Stimulated activated CD8-positive, alpha-beta memory T cell treated with anti-CD3 and anti-CD28 coated beads, Interleukin-12 subunit alpha, Interleukin-12 subunit beta, amount 100 ng/mL, for 1 hour (primary cell): ENCODE results near the gene OLIG1.

Experiments
- DNase-seq: peaks from one replicate; pipeline ENCODE4 v3.0.0-alpha.2; 2020; ENCODE audit warnings: low read depth

Gene OLIG1

DNA sequence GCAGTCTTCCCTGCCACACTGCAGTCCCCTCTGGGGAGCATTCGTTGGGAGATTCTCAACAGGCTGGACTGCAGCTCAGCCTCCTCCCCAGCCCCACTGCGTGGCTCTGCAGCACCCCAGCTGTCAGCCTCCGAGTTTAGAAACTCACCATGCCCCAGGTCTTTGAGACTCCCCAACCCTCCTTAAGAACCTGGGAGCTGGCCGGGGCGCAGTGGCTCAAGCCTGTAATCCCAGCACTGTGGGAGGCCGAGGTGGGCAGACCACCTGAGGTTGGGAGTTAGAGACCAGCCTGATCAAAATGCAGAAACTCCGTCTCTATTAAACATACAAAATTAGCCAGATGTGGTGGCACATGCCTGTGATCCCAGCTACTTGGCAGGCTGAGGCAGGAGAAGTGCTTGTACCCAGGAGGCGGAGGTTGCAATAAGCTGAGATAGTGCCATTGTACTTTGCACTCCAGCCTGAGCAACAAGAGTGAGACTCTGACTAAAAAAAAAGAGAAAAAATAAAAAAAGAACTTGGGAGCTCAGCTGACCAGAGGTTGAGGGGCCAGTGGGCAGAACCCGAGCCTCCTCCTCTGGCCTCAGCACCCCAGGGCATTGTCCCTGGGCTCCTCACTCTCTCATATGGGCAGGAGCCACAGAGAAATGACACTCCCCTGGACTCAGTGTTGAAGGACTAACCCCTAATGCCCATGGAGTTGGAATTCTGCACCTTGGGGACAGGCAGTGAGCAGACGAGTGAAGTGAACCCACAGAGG is 38.6 kb upstream of the OLIG1 start:
- no peak for DNase-seq

DNA sequence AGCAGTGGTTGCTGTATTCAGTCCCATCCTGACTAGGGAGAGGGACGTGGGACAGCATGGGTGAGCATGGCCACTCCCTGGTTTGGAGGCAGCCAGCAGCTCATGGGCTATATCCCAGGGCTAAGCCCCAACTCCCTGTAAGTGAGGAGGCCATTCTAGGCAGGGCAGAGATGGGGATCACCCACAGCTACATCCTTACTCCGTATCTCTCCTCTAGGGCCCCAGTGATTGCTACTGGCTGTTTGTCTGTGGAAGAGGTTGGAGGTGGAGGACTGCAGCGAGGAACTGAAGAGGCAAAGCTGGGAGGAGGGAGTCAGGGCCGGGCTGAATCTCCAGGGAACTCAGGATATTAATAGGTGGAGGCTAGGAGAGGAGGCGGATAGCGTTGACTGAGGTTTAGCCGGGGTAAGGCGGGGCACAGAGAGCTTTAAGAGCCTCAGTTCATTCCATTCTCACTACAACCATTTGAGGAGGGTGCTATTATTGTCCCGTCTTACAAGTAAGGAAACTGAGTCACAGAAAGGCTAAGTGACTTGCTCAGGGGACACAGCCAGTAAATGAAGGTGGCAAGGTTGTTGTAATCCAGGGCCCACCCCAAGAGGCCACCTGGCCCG is 37.4 kb upstream of the OLIG1 start:
- no peak for DNase-seq

DNA sequence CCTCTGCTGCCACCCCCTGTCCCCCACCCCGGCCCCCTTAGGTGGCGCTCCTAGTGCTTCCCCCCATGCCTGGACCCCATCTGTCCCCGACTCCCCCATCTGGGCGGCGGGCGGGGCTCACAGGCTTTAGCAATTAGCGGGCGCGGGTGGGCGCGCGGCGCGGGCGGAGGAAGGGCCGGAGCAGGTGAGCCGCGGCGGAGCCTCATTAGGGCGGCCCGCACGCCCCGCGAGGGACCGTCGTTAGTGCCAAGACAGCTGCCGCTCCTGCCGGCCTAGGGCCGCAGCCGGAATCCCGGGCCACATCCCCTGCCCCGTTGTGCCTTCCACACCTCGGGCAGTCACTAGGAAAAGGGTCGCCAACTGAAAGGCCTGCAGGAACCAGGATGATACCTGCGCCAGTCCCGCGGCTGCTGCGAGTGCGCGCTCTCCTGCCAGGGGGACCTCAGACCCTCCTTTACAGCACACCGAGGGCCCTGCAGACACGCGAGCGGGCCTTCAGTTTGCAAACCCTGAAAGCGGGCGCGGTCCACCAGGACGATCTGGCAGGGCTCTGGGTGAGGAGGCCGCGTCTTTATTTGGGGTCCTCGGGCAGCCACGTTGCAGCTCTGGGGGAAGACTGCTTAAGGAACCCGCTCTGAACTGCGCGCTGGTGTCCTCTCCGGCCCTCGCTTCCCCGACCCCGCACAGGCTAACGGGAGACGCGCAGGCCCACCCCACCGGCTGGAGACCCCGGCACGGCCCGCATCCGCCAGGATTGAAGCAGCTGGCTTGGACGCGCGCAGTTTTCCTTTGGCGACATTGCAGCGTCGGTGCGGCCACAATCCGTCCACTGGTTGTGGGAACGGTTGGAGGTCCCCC is 36.6 kb upstream of the OLIG1 start:
- no peak for DNase-seq

DNA sequence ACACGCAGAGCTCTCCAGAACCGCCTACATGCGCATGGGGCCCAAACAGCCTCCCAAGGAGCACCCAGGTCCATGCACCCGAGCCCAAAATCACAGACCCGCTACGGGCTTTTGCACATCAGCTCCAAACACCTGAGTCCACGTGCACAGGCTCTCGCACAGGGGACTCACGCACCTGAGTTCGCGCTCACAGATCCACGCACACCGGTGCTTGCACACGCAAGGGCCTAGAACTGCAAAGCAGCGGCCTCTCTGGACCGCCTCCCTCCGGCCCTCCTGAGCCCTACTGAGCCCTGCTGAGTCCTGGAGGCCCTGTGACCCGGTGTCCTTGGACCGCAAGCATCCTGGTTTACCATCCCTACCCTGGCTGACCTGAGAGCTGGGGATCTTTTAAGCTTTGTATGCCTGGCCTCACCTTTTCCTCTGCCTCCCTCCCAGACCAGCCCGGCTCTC is 36.0 kb upstream of the OLIG1 start:
- DNase-seq = no peak

DNA sequence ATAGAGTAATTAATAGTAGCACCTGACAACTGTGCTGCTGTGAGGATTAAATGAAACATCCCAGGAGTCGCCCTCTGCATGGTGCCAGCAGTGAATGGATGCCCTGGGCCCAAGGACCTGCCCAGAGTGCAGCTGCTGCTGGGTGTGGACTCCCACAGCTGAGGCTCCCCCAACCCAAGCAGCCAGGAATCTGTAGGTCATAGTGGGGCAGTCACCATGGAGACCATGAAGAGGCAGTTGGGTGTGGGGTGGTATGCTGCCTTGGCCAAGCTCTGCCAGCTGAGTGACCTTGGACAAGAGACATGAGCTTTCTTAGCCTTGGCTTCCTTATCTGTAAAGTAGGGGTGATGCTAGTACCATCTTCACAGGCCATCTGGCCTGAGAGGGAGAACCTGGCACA is 34.8 kb upstream of the OLIG1 start:
- no peak for DNase-seq

DNA sequence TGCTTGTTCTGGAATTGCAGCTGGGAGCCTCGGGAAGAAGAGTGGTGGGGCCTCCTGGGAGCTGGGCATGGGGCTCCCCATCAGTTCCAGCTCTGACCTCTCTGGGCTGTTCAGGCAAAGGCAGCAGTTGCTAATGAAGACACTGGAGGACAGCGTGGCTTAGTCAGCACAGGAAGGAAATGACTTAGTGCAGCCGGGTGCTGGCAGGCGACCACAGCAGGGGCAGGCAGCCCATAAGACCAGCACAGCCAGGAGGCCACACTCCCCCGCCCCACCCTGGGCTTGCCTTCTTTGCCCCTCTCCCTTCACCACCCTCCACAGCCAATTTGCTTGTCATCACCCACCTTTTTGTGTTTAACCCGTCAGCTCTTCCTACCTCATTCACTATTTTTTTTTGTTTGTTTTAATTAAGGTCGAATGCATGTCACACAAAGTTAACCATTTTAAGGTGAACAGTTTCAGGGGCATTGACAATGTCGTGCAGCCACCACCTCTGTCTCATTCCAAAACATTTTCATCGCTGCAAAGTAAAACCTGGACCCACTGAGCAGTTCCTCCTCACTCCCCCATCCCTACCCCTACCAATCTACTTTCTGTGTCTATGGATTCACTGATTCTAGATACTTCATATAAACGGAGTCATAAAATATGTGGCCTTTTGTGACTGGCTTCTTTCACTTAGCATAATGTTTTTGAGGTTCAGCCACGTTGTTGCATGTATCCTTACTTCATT is 33.3 kb upstream of the OLIG1 start:
- peak; percentile 6 for DNase-seq

DNA sequence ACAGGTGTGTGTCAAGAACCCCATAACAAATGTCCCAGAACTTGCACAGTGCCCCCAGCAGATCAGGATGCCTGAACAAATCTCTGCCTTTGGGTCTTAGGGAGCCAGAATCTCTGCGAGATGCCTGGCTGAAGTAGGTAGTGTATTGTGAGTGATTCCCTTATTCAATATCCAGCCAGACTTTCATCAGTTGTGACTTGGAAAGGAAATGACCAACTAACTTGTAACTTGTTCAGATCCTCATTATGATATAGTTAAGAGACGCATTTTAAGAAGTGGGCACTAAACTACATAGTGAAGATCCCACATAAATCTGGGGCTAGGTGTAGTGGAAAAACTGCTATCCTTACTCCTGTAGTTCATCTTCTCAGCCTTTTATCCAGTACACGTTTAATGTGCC is 32.4 kb upstream of the OLIG1 start:
- DNase-seq = no peak

DNA sequence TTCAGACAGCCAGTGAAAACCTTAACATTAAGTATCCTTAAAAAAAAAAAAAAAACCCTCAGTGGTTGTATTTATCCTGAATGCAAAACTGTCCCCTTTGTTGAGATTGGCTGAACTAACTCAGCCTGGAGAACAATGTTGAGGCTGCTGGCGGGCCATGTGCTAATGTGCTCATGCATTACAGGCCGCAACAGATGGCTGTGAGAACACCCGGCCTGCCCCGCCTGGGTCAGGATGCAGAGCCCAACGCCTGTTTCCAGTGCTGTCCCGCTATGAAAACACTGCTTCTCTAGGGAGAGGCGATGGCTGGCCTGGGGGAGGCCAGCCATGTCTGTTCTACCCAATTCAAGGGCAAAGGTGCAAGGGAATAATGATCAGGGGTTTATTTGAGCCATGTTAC is 30.4 kb upstream of the OLIG1 start:
- no peak for DNase-seq

DNA sequence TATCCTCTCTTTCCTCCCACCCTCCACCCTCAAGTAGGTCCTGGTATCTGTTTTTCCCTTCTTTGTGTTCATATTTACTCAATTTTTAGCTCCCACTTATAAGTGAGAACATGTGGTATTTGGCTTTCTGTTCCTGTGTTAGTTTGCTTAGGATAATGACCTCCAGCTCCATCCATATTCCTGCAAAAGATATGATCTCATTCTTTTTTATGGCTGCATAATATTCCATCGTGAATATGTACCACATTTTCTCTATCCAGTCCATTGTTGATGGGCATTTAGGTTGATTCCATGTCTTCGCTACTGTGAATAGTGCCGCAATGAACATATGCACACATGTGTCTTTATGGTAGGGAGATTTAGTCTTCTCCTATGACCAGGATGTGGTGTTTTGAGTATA is 29.7 kb upstream of the OLIG1 start:
- DNase-seq = no peak

DNA sequence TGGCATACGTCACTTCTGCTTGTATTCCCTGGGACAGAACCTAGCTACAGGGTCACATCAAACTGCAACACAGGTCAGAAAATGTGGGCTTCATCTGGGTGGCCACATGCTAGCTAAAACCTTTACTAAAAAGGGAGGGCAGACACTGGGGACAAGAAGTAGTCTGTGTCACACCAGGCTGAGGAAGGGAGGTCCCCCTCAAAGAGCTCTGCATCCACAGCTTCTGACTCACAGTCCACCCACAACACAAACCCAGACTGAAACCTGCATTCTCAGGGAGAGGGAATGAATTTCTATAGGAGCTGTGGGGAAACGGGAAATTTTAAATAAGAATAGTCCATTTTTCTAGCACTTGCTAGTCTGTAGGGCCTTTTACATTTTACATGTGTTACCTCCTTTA is 28.0 kb upstream of the OLIG1 start:
- DNase-seq = no peak

DNA sequence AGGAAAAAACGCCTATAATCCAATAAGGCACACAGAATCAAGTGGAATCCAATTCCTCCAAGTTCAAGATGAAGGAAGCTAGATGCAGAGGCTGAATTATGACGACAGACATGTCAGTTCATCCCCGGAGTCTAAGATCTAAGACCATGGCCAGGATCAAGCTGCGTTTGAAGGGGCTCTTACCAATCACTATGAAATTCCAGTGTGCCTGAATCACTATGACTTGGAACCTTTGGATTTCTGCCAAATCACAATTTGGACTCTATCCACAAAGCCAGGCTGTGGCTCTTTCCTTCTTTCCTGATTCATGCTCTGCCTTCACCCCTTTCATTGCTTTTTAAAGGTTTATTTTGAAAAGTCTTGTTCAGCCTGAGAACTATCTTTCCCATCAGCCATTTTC is 27.1 kb upstream of the OLIG1 start:
- no peak for DNase-seq

DNA sequence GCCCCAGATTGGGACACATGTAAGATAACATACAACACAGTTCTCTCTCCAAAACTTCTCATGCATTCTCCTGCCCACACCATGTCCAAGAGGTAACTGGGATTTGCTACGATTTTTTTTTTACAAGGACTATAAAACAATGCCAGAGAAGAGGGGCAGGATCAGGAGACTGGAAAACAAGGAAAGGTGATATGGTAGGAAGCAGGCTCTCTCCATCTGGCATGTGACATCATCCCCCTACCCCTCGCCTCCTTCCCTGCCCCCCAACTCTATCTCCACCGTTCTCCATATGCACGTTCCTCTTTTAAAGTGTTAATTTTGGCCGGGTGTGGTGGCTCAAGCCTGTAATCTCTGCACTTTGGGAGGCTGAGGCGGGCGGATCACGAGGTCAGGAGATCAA is 23.5 kb upstream of the OLIG1 start:
- DNase-seq = no peak

DNA sequence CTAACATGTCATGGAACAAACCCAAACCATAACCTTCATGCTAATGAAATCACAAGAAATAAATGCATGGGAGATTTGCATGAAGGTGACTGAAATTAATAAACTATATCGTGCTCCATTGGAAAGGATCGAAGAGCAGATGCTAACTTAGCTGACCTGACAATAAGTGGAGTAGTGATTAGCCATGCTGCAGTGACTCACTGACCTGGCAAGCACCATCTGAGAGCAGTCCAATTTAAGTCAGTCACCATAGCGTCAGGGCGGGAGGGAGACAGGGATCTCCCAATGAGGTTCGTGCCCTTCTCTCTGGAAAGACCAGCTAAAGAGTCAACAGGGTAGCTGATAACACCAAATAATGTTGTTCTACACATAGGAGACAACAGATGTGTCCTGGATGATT is 22.7 kb upstream of the OLIG1 start:
- DNase-seq = no peak

DNA sequence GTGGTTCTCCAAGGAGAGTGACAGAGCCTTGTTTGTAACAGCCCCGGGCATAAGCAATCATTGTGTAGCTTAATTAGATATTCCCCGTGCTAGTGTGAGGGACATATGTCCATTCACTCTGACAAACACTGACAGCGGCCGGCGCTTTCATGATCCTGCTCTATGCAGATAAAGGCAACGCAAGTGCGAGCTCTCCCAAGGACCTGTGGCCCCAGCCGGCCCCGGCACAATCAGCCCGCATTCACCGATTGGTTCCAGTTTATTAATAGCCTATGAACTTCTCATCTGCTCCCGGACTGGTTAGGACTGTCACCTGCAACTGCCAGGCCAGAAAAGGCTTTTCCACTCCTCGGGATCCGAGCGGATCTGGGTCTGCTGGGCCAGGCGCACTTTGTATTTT is 18.0 kb upstream of the OLIG1 start:
- DNase-seq = no peak

DNA sequence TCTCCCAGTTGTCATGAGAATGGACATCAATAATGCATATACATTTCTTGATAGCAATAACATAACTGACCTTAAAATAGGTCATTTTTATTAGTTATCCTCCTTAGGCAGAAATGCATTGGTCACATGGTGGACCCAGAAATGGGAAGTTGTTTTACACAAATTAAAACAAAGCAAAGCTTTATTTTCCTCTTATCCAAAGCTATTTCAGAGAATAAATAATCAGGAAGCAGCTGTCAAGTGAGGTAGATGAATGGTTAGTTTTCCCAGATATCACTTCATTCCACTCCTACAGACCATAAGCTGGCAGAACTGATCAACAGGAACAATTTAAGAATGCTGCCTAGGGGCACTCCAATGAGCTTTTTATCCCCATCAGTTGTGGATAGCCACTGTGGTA is 16.0 kb upstream of the OLIG1 start:
- no peak for DNase-seq

DNA sequence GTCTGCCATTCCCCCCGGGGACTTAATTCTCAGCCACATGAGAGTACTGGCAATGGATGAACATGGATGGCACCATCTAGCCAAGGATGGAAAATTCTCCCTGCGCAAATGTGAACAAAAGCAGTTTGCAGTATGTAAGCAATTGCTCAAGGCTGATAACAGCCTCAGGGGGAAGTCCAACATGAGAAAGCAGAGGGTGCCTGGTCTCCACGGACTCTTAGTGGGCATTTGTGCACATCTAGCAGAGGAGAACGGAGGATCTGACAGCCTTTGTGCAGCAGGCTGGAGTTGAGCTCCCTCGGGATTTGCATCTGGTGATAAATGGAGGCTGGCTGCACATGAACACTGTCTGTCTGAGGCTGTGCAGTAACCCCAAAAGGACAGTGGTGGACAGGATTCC is 13.9 kb upstream of the OLIG1 start:
- no peak for DNase-seq

DNA sequence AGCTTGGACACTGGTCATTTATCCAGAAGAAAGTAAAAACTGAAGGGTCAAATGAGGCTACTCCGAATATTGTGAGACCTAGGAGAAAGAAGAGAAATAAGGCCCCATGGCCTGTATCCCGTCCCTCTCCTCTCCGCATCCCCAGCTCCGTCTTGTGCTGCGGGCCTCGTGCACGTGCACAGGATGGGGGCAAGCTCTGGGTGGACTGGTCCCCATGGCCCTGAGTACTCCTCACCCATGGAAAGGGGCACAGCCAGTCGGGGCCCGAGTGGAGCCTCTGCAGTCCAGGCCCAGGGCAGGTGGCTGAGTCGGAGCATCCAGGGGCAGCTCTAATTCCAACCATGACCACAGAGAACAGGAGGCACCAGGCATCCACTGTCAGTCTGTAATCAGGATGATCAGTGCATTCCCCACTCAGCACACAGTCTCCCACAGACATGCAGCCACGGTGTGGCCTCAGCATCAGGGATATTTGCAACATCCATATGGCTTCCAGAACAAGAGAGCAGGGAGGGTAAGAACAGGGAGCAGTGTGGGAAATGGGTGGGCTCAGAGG is 12.5 kb upstream of the OLIG1 start:
- DNase-seq = no peak

DNA sequence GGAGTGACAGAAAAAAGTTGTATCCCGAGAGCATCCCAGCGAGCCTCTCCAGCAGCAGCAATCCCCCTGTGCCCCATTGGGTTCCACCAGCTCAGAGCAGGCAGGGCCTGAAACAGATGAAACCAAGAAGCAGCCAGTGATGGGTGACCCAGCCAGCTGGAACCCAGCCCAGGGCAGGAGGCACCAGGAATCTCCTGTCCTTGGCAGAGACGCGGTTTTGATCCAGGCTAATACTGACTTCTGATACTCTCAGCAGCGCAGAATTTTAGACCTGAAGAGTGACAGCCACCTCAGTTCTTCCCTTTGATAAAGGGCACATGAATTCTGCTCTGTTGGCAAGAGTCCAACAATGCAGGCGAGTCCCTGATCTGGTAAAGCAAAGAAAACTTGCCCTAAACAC is 11.4 kb upstream of the OLIG1 start:
- no peak for DNase-seq

DNA sequence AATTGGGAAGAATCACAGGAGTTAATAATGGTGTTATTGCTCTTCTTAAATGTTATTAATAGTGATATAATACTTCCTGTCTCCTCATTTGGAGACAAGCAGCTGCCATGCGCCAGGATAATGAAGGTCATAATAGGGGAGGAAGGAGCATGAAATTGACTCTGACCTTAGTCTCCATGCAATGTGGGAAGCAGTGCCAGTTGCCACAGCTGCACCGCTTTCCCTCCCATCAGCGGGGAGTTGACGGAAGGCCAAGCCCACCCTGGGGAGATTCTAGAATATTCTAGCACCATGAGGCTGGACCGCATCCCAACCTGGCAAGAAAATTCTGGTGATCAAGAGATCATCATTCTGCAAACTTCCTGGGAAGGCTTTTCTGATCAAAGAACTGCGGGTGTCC is 11.0 kb upstream of the OLIG1 start:
- no peak for DNase-seq

DNA sequence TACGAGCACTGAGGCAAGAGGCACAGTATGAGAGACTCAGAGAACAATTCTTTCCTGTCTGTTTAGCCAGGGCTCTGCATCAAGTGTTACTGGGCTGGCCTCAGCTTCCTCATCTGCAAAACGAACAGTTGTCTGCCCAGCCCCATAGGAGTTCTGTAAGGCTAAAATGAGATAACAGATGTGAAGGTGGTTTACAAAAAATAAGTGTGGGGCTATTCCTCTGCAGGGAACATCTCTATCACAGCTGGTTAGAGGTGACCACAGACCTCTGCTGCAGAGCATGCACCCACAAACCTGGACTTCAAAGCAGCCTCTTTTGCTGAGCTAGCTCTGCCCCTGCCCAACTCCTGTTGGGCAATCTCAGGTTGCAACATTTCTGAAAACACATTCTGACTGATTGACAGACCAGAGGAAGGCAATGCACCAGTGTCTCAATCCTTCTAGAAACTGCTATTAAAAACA is 10.5 kb upstream of the OLIG1 start:
- DNase-seq = no peak

DNA sequence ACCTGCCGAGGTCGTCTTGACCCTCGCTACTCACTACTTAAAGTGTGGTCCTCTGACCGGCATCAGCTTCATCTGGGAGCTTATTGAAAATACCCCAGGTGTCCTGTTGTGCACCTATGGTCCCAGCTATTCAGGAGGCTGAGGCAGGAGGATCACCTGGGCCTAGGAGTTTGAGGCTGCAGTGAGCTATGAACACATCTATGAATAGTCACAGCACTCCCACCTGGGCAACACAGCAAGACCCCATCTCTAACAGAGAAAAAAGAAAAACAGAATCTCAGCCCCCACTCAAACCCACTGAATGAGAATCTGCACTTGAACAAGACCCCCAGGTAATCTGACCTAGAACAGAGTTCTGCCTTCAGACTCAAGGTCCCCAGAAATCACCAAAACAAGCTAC is 8.7 kb upstream of the OLIG1 start:
- DNase-seq = no peak

DNA sequence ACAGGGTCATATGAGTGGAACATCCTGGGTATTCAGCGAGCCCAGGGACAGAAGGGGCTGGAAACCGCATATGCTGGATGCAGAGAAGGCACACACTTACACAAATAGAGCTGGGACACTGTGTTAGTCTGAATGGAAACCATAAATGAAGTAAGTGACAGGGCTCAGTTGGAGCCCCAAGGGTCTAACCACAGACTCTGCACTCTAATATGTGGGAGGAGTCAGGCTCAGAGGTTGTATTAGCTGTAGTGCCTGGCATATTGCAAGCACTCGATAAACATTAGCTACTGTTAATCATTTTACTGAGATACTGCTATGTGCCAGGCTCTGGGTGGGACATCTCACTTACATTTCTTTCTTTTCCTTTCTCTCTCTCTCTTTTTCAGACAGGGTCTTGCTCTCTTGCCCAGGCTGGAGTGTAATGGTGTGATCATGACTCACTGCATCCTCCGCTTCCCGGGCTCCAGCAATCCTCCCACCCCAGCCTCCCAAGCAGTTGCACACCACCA is 6.5 kb upstream of the OLIG1 start:
- DNase-seq = no peak
